HepG2 (cell line): ENCODE results near the gene TRPC1. TPM values are rescaled to one million over a fixed set of nuclear protein-coding genes. Genes with fewer than 3 reads are reported as not detected.

ENCODE experiments used
- ATAC-seq: fragments of 200-7000 bp; cut with Tn5 transposase; 3 replicates; pipeline ENCODE4 v1.9.1; 2020; ENCODE audit warnings: mild to moderate bottlenecking, moderate library complexity
- BruUV-seq: library from RNA; stranded (reverse); fragments of 400-500 nt; replicated peaks from 2 replicates; lab custom pipeline; 2021; lab: Mats Ljungman, UMichigan
- CTCF ChIA-PET: fragments of 300-600 bp; formaldehyde crosslinking; extraction: SDS; loops from one replicate; lab custom pipeline; 2021; ENCODE audit warnings: low total read pairs, inconsistent platforms, low intra/inter-chr PET ratio; lab: Yijun Ruan, JAX
- POLR2A ChIA-PET: fragments of 350-600 bp; sonication (Branson Sonifier 250); formaldehyde crosslinking; loops from one replicate; lab custom pipeline; 2020; ENCODE audit warnings: antibody characterized with exemption, inconsistent platforms; lab: Yijun Ruan, JAX
- DNase-seq: peaks from one replicate; pipeline ENCODE4 v3.0.0-alpha.2; 2015; ENCODE audit warnings: low spot score
- FAIRE-seq: peaks from 3 replicates; lab custom pipeline; 2011; peaks lifted over from hg19 to GRCh38; lab: Jason Lieb, UNC
- H2AFZ ChIP-seq: one replicate; pipeline ENCODE4 v1.6.1; 2011; ENCODE audit warnings: low read length, inconsistent platforms
- H3K27ac ChIP-seq: fragments of 300-600 bp; 3 replicates; pipeline ENCODE4 v1.8.0; 2011; ENCODE audit warnings: mixed run types, mild to moderate bottlenecking, mixed read lengths, low read length, inconsistent platforms; ENCODE audit not compliant: insufficient read depth; ENCODE audit errors: extremely low read length
- H3K27me3 ChIP-seq, 2 experiments: fragments of 200-600 bp in 1 of 2; 2 replicates in 1 of 2; 3 replicates in 1 of 2; pipeline versions ENCODE4 v1.6.0 to v1.8.0; 2011; ENCODE audit warnings: low read length in 2 of 2, mild to moderate bottlenecking in 2 of 2, moderate library complexity in 2 of 2, inconsistent platforms in 1 of 2; ENCODE audit not compliant: insufficient read depth in 2 of 2, control insufficient read depth in 1 of 2
- H3K36me3 ChIP-seq, 2 experiments: fragments of 200-600 bp in 1 of 2; replicated peaks in 1 of 2; 2 replicates in 1 of 2; 3 replicates in 1 of 2; pipeline versions ENCODE4 v1.5.1 to v1.8.0; 2011; ENCODE audit warnings: low read length in 2 of 2, inconsistent platforms in 1 of 2; ENCODE audit not compliant: insufficient read depth in 2 of 2, control insufficient read depth in 1 of 2
- H3K4me1 ChIP-seq: 2 replicates; pipeline ENCODE4 v1.5.1; 2012; ENCODE audit warnings: low read length, inconsistent platforms; ENCODE audit not compliant: insufficient read depth
- H3K4me2 ChIP-seq: 2 replicates; pipeline ENCODE4 v1.6.0; 2011; ENCODE audit warnings: low read depth, low read length, inconsistent platforms
- H3K4me3 ChIP-seq, 3 experiments: fragments of 200-600 bp in 1 of 3; sonication (generic), shearing (Covaris generic) in 1 of 3; replicated peaks in 1 of 3; 2 replicates each; pipeline ENCODE4 v1.5.1; 2011 to 2016; ENCODE audit warnings: low read length in 3 of 3, inconsistent platforms in 2 of 3, low read depth in 2 of 3, mild to moderate bottlenecking in 2 of 3, control low read depth in 1 of 3, mixed read lengths in 1 of 3; ENCODE audit not compliant: insufficient read depth in 1 of 3
- H3K79me2 ChIP-seq: one replicate; pipeline ENCODE4 v1.6.1; 2011; ENCODE audit warnings: low read length, inconsistent platforms; ENCODE audit not compliant: insufficient read depth
- H3K9ac ChIP-seq: 2 replicates; pipeline ENCODE4 v1.6.0; 2011; ENCODE audit warnings: mild to moderate bottlenecking, low read depth, low read length, inconsistent platforms; ENCODE audit not compliant: insufficient read depth
- H3K9me3 ChIP-seq: 2 replicates; pipeline ENCODE4 v1.5.1; 2012; ENCODE audit warnings: mild to moderate bottlenecking, low read length
- H4K20me1 ChIP-seq: 2 replicates; pipeline ENCODE4 v1.6.0; 2011; ENCODE audit warnings: inconsistent platforms, mild to moderate bottlenecking, low read length, moderate library complexity; ENCODE audit not compliant: insufficient read depth
- ASH2L ChIP-seq: fragments of 300-600, 200-600 bp; sonication (generic); IDR thresholded peaks from 2 replicates; pipeline ENCODE4 v1.7.0; 2017; ENCODE audit warnings: low read depth, mild to moderate bottlenecking, moderate library complexity, mixed read lengths, low read length; ENCODE audit not compliant: insufficient read length
- DBP ChIP-seq: sonication (generic); formaldehyde crosslinking; IDR thresholded peaks from 2 replicates; pipeline ENCODE4 v1.4.0; 2020; ENCODE audit warnings: missing genetic modification reagents; ENCODE audit errors: not compliant biosample characterization
- FOXP1 ChIP-seq, 2 experiments: fragments of 450-650 bp in 1 of 2; IDR thresholded peaks; 2 replicates each; pipeline ENCODE4 v1.6.1; 2017 to 2018; ENCODE audit warnings: antibody characterized with exemption in 1 of 2
- HCFC1 ChIP-seq: fragments of 150-350 bp; IDR thresholded peaks from 2 replicates; pipeline ENCODE4 v1.6.1; 2014; ENCODE audit warnings: low read depth, low read length
- ISX ChIP-seq: sonication (generic); formaldehyde crosslinking; conservative IDR thresholded peaks from 2 replicates; pipeline ENCODE4 v1.5.0; 2020; ENCODE audit warnings: missing genetic modification reagents
- RFXAP ChIP-seq: sonication (generic); formaldehyde crosslinking; IDR thresholded peaks from 2 replicates; pipeline ENCODE4 v1.4.0; 2020; ENCODE audit warnings: missing genetic modification reagents, borderline replicate concordance
- SALL1 ChIP-seq: sonication (generic); formaldehyde crosslinking; IDR thresholded peaks from 2 replicates; pipeline ENCODE4 v1.8.0; 2022; ENCODE audit warnings: mild to moderate bottlenecking, missing genetic modification reagents
- TAF1 ChIP-seq: sonication (generic); formaldehyde crosslinking; IDR thresholded peaks from 2 replicates; pipeline ENCODE4 v1.4.0; 2020; ENCODE audit warnings: missing genetic modification reagents
- TCF7 ChIP-seq: sonication (generic); IDR thresholded peaks from 2 replicates; pipeline ENCODE4 v1.6.1; 2016; ENCODE audit warnings: antibody characterized with exemption, low read depth
- YEATS2 ChIP-seq: sonication (generic); formaldehyde crosslinking; IDR thresholded peaks from 2 replicates; pipeline ENCODE4 v1.4.0; 2020; ENCODE audit warnings: missing genetic modification reagents, borderline replicate concordance
- ZNF260 ChIP-seq: sonication (generic); formaldehyde crosslinking; IDR thresholded peaks from 2 replicates; pipeline ENCODE4 v1.4.0; 2020; ENCODE audit warnings: missing genetic modification reagents, low read depth, mild to moderate bottlenecking, borderline replicate concordance
- ZNF7 ChIP-seq: IDR thresholded peaks from 2 replicates; pipeline ENCODE4 v1.6.1; 2016; ENCODE audit warnings: missing biosample characterization, missing genetic modification reagents
- WGBS: methylation state at CpG from one replicate; pipeline ENCODE4 v1.1.6; 2017; ENCODE audit warnings: low lambda C conversion rate; 5-methylcytosine and 5-hydroxymethylcytosine counted together
- in situ Hi-C: cut with HindIII; loops from 2 replicates; pipeline ENCODE4 v1.10.0; 2017; ENCODE audit warnings: low pct_unique_long_range_greater_than_20kb; ENCODE audit not compliant: extremely low pct_ligation_motif_present
- intact Hi-C: fragments of 100-400 bp; cut with micrococcal nuclease; formaldehyde crosslinking; loops from one replicate; pipeline ENCODE4 v1.10.0; 2022; ENCODE audit not compliant: unreplicated experiment
- polyA plus RNA-seq, 8 experiments: library from polyadenylated mRNA; depleted of rRNA in 3 of 8; stranded (reverse) in 7 of 8; unstranded in 1 of 8; fragments of >200 nt; fragmentation: Illumina TruSeq in 4 of 8; extraction: Trizol in 4 of 8; gene quantifications; 2 replicates each; pipeline versions ENCODE4 v1.2.1 to v1.2.3, GENCODE V29; 2011 to 2016; ENCODE audit warnings: low read depth in 4 of 8, missing spikeins in 1 of 8, mixed read lengths in 1 of 8; ENCODE audit not compliant: insufficient read depth in 1 of 8
- total RNA-seq, 5 experiments: library from RNA; depleted of rRNA; stranded (reverse); fragments of >200 nt; fragmentation: Illumina TruSeq; extraction: Trizol; gene quantifications; 2 replicates each; pipeline ENCODE4 v1.2.3, GENCODE V29; 2016; ENCODE audit warnings: low read depth in 1 of 5
- TF ChIP-seq, protein P1 (sequence below): sonication (generic); formaldehyde crosslinking; IDR thresholded peaks from 2 replicates; pipeline ENCODE4 v1.8.1; 2022; ENCODE audit warnings: mild to moderate bottlenecking, missing genetic modification reagents
- TF ChIP-seq, protein P2 (sequence below): IDR thresholded peaks from 2 replicates; pipeline ENCODE4 v1.6.1; 2012; ENCODE audit warnings: inconsistent platforms
- TF ChIP-seq, protein P3 (sequence below): sonication (generic); formaldehyde crosslinking; IDR thresholded peaks from 2 replicates; pipeline ENCODE4 v1.8.1; 2023; ENCODE audit warnings: mild to moderate bottlenecking, inconsistent platforms, moderate library complexity, missing genetic modification reagents, borderline replicate concordance
- TF ChIP-seq, protein P4 (sequence below): sonication (generic); formaldehyde crosslinking; IDR thresholded peaks from 2 replicates; pipeline ENCODE4 v1.5.0; 2020; ENCODE audit warnings: missing genetic modification reagents
- TF ChIP-seq, protein P5 (sequence below): sonication (generic); formaldehyde crosslinking; IDR thresholded peaks from 2 replicates; pipeline ENCODE4 v1.5.0; 2020; ENCODE audit warnings: mild to moderate bottlenecking, missing genetic modification reagents
- TF ChIP-seq, protein P6 (sequence below): sonication (generic); formaldehyde crosslinking; IDR thresholded peaks from 2 replicates; pipeline ENCODE4 v1.4.0; 2020; ENCODE audit warnings: mild to moderate bottlenecking, missing genetic modification reagents

TRPC1 gene
- total and polyA plus RNA-seq, 2 of the 13 experiments (the other 11 are each of a cell fraction or from before 2014, with no cell fraction given) = 10.8 to 13.1 TPM

GRCh38 chr3:142852009-142852408 is 128.2 kb downstream of the TRPC1 start:
- H3K4me3 ChIP-seq = no peak overlapping the region
- H3K4me2 ChIP-seq = no peak overlapping the region
- peaks cover 0 to 8% of the 10 kb centered on the region in 2 experiments; a peak in 1 of 5 replicates for H3K27me3 ChIP-seq
- CTCF ChIA-PET = no interaction called here
- FAIRE-seq = no peak
- H3K79me2 ChIP-seq = no peaks in the 10 kb centered on the region
- peaks cover 43% of the 10 kb centered on the region for H3K4me1 ChIP-seq
- no peak overlapping the region for H2AFZ ChIP-seq
- H3K9me3 ChIP-seq = no peaks in the 10 kb centered on the region
- 55% methylated on average over 4 of the region's 4 CpGs for WGBS
- intact Hi-C loops = no loop called here
- no peak for DNase-seq
- POLR2A ChIA-PET = no interaction called here
- in situ Hi-C loops = no loop called here
- no peaks in the 10 kb centered on the region for H4K20me1 ChIP-seq
- ATAC-seq = no peak
- no peak overlapping the region for H3K9ac ChIP-seq
- H3K36me3 ChIP-seq = no peaks in the 10 kb centered on the region
- BruUV-seq = no TSS peak
- H3K27ac ChIP-seq = no peak overlapping the region
- no peak for TF ChIP-seq ISX (CRISPR knock-in tag)
- TF ChIP-seq TAF1 (CRISPR knock-in tag) = no peak
- TF ChIP-seq, protein P1, sequence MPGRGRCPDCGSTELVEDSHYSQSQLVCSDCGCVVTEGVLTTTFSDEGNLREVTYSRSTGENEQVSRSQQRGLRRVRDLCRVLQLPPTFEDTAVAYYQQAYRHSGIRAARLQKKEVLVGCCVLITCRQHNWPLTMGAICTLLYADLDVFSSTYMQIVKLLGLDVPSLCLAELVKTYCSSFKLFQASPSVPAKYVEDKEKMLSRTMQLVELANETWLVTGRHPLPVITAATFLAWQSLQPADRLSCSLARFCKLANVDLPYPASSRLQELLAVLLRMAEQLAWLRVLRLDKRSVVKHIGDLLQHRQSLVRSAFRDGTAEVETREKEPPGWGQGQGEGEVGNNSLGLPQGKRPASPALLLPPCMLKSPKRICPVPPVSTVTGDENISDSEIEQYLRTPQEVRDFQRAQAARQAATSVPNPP (CRISPR knock-in tag) = no peak
- TF ChIP-seq ZNF260 = no peak
- TF ChIP-seq FOXP1 (IDR thresholded peaks at IDR 0.05) = no peak
- no peak for TF ChIP-seq FOXP1 (CRISPR knock-in tag; IDR thresholded peaks at IDR 0.05)
- TF ChIP-seq TCF7 = no peak
- TF ChIP-seq RFXAP (CRISPR knock-in tag) = no peak
- TF ChIP-seq, protein P2, sequence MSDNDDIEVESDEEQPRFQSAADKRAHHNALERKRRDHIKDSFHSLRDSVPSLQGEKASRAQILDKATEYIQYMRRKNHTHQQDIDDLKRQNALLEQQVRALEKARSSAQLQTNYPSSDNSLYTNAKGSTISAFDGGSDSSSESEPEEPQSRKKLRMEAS = no peak
- TF ChIP-seq, protein P3, sequence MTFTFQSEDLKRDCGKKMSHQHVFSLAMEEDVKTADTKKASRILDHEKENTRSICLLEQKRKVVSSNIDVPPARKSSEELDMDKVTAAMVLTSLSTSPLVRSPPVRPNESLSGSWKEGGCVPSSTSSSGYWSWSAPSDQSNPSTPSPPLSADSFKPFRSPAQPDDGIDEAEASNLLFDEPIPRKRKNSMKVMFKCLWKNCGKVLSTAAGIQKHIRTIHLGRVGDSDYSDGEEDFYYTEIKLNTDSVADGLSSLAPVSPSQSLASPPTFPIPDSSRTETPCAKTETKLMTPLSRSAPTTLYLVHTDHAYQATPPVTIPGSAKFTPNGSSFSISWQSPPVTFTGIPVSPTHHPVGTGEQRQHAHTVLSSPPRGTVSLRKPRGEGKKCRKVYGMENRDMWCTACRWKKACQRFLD (CRISPR knock-in tag) = no peak
- no peak for TF ChIP-seq SALL1 (CRISPR knock-in tag)
- TF ChIP-seq, protein P4, sequence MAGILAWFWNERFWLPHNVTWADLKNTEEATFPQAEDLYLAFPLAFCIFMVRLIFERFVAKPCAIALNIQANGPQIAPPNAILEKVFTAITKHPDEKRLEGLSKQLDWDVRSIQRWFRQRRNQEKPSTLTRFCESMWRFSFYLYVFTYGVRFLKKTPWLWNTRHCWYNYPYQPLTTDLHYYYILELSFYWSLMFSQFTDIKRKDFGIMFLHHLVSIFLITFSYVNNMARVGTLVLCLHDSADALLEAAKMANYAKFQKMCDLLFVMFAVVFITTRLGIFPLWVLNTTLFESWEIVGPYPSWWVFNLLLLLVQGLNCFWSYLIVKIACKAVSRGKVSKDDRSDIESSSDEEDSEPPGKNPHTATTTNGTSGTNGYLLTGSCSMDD (CRISPR knock-in tag) = no peak
- TF ChIP-seq, protein P5, sequence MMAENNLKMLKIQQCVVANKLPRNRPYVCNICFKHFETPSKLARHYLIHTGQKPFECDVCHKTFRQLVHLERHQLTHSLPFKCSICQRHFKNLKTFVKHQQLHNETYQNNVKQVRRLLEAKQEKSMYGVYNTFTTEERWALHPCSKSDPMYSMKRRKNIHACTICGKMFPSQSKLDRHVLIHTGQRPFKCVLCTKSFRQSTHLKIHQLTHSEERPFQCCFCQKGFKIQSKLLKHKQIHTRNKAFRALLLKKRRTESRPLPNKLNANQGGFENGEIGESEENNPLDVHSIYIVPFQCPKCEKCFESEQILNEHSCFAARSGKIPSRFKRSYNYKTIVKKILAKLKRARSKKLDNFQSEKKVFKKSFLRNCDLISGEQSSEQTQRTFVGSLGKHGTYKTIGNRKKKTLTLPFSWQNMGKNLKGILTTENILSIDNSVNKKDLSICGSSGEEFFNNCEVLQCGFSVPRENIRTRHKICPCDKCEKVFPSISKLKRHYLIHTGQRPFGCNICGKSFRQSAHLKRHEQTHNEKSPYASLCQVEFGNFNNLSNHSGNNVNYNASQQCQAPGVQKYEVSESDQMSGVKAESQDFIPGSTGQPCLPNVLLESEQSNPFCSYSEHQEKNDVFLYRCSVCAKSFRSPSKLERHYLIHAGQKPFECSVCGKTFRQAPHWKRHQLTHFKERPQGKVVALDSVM (CRISPR knock-in tag) = no peak
- TF ChIP-seq YEATS2 (CRISPR knock-in tag) = no peak
- no peak for TF ChIP-seq DBP (CRISPR knock-in tag)
- no peak for TF ChIP-seq ASH2L
- TF ChIP-seq ZNF7 (CRISPR knock-in tag) = no peak
- TF ChIP-seq HCFC1 = no peak
- TF ChIP-seq, protein P6, sequence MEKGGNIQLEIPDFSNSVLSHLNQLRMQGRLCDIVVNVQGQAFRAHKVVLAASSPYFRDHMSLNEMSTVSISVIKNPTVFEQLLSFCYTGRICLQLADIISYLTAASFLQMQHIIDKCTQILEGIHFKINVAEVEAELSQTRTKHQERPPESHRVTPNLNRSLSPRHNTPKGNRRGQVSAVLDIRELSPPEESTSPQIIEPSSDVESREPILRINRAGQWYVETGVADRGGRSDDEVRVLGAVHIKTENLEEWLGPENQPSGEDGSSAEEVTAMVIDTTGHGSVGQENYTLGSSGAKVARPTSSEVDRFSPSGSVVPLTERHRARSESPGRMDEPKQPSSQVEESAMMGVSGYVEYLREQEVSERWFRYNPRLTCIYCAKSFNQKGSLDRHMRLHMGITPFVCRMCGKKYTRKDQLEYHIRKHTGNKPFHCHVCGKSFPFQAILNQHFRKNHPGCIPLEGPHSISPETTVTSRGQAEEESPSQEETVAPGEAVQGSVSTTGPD (CRISPR knock-in tag) = no peak
